HL-60/S4 treated with retinoic acid at 250 ng/mL for 4 days and 3 days (cell line): ENCODE measurements around the gene THBS1.

Source experiments
- in situ Hi-C: fragments of 300-500 bp; cut with MboI; formaldehyde crosslinking; loops from 2 replicates; pipeline ENCODE4 v1.7.0; 2022; ENCODE audit warnings: low sequenced_read_pairs

Gene THBS1

GRCh38 chr15:39587096-39587721, 6.3 kb downstream of the THBS1 start:
- in situ Hi-C loops, result loop anchor here (10.0 to 25.0 kb wide), 2 partner anchors 272 to 425 kb away; no protein-coding TSS in a partner anchor

GRCh38 chr15:39587731-39588530, 7.1 kb downstream of the THBS1 start:
- in situ Hi-C loops, result loop anchor here (10.0 to 25.0 kb wide), 2 partner anchors 273 to 426 kb away; no protein-coding TSS in a partner anchor

- in situ Hi-C loops, result loop anchor here (10.0 to 25.0 kb wide), 2 partner anchors 274 to 426 kb away; no protein-coding TSS in a partner anchor
These were observed 7.8 kb downstream of the THBS1 start for GRCh38 chr15:39588531-39589192.

GRCh38 chr15:39589193-39589814, 8.4 kb downstream of the THBS1 start:
- in situ Hi-C loops, result loop anchor here (10.0 to 25.0 kb wide), 2 partner anchors 275 to 427 kb away; no protein-coding TSS in a partner anchor

GRCh38 chr15:39589815-39590644, 9.2 kb downstream of the THBS1 start:
- in situ Hi-C loops, result loop anchor here (10.0 to 25.0 kb wide), 2 partner anchors 275 to 428 kb away; no protein-coding TSS in a partner anchor

- in situ Hi-C loops, result loop anchor here (25.0 kb wide), 1 partner anchor 429 kb away; no protein-coding TSS in a partner anchor
These were observed 10.4 kb downstream of the THBS1 start for GRCh38 chr15:39591141-39591895.

- in situ Hi-C loops, result loop anchor here (25.0 kb wide), 1 partner anchor 430 kb away; no protein-coding TSS in a partner anchor
These were observed 11.0 kb downstream of the THBS1 start for GRCh38 chr15:39591896-39592315.

DNA sequence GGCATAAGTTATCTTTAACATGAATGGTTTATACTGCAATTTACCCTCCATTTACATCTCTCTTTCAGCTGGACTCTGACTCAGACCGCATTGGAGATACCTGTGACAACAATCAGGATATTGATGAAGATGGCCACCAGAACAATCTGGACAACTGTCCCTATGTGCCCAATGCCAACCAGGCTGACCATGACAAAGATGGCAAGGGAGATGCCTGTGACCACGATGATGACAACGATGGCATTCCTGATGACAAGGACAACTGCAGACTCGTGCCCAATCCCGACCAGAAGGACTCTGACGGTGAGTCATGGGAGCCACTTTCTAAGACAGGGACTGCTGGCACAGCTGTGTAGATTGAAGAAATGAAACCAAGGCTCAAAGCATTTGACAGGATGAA, 11.6 kb downstream of the THBS1 start:
- in situ Hi-C loops, result loop anchor here (25.0 kb wide), 1 partner anchor 430 kb away; no protein-coding TSS in a partner anchor

- in situ Hi-C loops, result loop anchor here (25.0 kb wide), 1 partner anchor 431 kb away; no protein-coding TSS in a partner anchor
These were observed 12.3 kb downstream of the THBS1 start for GRCh38 chr15:39593071-39593655.

DNA sequence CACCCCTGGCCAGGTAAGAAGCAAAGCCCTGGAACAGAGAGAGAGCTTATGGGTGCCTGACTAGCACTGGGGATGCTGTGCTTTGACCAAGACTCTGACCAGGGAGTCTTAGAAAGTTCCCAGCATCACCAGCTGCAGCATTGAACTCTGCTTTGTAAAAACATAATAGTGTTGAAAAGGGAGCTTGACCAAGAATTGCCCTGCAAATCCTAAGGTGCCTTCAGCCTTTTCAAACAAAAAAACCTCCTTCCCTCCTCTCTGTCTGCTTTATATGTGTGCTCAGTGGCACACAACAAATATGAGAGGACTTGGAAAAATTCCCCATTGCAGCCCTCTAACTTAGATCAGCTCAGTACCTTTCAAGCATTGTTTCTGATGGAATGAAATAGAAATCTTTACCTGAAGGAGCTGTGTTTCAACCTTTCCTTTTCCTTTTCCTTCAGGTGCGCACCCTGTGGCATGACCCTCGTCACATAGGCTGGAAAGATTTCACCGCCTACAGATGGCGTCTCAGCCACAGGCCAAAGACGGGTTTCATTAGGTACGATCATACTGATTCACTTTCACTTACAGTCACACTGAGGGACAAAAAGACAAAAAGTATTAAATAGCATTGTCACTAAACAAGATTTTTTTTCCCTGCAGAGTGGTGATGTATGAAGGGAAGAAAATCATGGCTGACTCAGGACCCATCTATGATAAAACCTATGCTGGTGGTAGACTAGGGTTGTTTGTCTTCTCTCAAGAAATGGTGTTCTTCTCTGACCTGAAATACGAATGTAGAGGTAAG, 13.0 kb downstream of the THBS1 start:
- in situ Hi-C loops, result loop anchor here (25.0 kb wide), 1 partner anchor 432 kb away; no protein-coding TSS in a partner anchor

- in situ Hi-C loops, result loop anchor here (25.0 kb wide), 1 partner anchor 432 kb away; no protein-coding TSS in a partner anchor
These were observed 13.8 kb downstream of the THBS1 start for GRCh38 chr15:39594446-39595337.

DNA sequence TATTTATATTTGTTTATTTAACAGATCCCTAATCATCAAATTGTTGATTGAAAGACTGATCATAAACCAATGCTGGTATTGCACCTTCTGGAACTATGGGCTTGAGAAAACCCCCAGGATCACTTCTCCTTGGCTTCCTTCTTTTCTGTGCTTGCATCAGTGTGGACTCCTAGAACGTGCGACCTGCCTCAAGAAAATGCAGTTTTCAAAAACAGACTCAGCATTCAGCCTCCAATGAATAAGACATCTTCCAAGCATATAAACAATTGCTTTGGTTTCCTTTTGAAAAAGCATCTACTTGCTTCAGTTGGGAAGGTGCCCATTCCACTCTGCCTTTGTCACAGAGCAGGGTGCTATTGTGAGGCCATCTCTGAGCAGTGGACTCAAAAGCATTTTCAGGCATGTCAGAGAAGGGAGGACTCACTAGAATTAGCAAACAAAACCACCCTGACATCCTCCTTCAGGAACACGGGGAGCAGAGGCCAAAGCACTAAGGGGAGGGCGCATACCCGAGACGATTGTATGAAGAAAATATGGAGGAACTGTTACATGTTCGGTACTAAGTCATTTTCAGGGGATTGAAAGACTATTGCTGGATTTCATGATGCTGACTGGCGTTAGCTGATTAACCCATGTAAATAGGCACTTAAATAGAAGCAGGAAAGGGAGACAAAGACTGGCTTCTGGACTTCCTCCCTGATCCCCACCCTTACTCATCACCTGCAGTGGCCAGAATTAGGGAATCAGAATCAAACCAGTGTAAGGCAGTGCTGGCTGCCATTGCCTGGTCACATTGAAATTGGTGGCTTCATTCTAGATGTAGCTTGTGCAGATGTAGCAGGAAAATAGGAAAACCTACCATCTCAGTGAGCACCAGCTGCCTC, 14.7 kb downstream of the THBS1 start:
- in situ Hi-C loops, result loop anchor here (25.0 kb wide), 1 partner anchor 433 kb away; no protein-coding TSS in a partner anchor

- in situ Hi-C loops, result loop anchor here (25.0 kb wide), 1 partner anchor 434 kb away; no protein-coding TSS in a partner anchor
These were observed 15.6 kb downstream of the THBS1 start for GRCh38 chr15:39596358-39597051.

DNA sequence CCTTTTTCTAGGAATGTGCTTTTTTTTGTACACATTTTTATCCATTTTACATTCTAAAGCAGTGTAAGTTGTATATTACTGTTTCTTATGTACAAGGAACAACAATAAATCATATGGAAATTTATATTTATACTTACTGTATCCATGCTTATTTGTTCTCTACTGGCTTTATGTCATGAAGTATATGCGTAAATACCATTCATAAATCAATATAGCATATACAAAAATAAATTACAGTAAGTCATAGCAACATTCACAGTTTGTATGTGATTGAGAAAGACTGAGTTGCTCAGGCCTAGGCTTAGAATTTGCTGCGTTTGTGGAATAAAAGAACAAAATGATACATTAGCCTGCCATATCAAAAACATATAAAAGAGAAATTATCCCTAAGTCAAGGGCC, 16.5 kb downstream of the THBS1 start:
- in situ Hi-C loops, result loop anchor here (25.0 kb wide), 1 partner anchor 435 kb away; no protein-coding TSS in a partner anchor

DNA sequence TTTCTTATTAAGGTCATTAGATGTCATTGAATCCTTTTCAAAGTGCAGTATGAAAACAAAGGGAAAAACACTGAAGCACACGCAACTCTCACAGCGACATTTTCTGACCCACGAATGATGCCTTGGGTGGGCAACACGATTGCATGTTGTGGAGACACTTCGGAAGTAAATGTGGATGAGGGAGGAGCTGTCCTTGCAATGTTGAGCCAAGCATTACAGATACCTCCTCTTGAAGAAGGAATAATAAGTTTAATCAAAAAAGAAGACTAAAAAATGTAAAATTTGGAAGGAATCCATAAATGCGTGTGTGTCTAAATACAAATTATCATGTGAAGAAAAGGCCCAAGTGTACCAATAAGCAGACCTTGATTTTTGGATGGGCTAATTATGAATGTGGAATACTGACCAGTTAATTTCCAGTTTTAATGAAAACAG, 16.9 kb downstream of the THBS1 start:
- in situ Hi-C loops, result loop anchor here (25.0 kb wide), 1 partner anchor 435 kb away; no protein-coding TSS in a partner anchor
